ENCODE data around the gene RNF186.
"Not testable (repeated sequence)": the region's sequence is repeated elsewhere in the genome, so short reads cannot be mapped to it uniquely, and the experiment has no call there.

The RNF186 gene

DNA sequence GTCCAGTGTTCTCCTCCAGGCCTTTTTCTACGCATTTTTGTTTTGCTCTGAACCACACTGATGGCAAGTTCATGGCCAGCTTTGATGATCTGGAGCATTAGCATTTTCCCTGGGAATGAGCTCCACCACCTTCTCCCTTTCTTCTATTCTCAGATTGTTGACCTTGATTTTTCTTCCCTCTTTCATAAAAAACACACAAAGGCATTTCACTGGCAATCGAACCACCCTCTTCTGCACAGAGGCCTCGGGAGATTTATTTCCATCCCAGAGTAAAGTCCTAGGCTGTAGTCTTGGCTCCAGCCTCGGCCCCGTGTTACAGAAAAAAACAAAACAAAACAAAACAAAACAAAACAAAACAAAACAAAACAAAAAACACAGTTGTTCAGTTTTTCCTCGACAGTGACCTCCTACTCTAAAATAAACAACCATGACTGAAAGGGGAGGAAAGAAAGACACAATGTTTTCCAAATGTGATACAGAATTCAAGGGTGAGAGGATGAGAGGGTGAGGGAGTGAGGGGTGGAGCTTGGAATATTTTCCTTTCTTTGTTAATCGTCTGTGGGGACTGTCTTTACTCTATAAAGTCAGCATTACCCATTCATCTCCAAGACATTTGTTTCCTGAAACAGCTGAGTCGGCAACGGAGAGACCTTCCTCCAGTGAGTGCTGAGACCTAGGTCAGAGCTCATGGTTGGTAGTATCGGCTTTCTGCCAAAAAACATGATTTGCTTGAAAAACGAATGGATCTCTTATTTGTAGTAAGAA, 29.8 kb upstream of the RNF186 start:
- Mint-ChIP-seq H3K27ac (no peak overlapping the region), H3K36me3 (ENCODE audit: low read depth) (no peaks in the 10 kb centered on the region), H3K4me1 (ENCODE audit: low read depth) (no peaks in the 10 kb centered on the region), H3K27me3 (ENCODE audit: low read depth) (peaks cover 14% of the 10 kb centered on the region), H3K4me3 (no peak overlapping the region), H3K9me3 (no peaks in the 10 kb centered on the region)

DNA sequence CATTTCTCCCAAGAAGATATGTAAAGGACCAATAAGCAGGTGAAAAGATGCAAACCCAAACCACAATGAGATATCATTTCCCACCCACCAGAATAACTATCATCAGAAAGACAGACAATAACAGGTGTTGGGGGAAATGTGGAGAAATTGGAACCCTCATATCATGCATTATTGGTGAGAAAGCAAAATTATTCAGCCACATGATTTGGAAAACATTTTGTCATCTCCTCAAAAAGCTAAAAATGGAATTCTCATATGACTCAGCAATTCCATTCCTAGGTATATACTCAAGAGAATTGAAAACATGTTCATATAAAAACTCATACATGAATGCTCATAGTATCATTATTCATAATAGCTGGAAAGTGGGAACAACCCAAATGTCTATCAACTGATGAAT, 25.1 kb upstream of the RNF186 start:
- Mint-ChIP-seq H3K36me3 (ENCODE audit: low read depth) (no peaks in the 10 kb centered on the region), H3K9me3 (no peaks in the 10 kb centered on the region), H3K4me3 (no peak overlapping the region), H3K4me1 (ENCODE audit: low read depth) (no peaks in the 10 kb centered on the region), H3K27ac (no peak overlapping the region), H3K27me3 (ENCODE audit: low read depth) (peaks cover 18% of the 10 kb centered on the region)

DNA sequence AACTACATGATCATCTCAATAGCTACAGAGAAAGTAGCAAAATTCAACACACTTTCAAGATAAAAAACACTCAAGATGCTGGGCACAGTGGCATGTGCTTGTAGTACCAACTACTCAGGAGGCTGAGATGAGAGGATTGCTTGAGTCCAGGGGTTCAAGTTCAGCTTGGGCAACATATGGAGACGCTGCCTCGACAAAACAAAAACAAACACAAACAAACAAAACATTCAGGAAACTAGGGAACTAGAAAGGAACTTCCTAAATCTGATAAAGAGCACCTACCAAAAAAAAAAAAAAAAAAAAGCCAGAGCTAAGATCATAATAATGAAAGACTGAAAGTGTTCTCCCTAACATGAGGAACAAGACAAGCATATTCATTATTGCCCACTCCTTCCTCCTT, 22.8 kb upstream of the RNF186 start:
- H3K27ac Mint-ChIP-seq = no peak overlapping the region
- H3K9me3 Mint-ChIP-seq = no peaks in the 10 kb centered on the region
- no peaks in the 10 kb centered on the region for H3K4me1 Mint-ChIP-seq (ENCODE audit: low read depth)
- H3K4me3 Mint-ChIP-seq = no peak overlapping the region
- peaks cover 12% of the 10 kb centered on the region for H3K27me3 Mint-ChIP-seq (ENCODE audit: low read depth)
- H3K36me3 Mint-ChIP-seq (ENCODE audit: low read depth) = no peaks in the 10 kb centered on the region

DNA sequence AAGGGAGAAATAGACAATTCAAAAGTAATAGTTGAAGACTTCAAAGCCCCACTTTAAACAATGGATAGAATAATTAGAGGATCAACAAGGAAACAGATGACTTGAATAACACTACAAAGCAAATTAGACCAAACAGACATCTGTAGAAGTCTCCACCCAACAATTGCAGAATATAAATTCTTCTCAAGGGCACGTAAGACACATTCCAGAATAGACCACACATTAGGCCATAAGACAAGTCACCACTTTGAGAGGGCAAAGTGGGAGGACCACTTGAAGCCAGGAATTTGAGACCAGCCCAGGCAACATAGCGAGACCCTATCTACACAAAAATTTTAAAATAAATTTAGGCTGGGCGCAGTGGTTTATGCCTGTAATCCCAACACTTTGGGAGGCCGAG, 20.5 kb upstream of the RNF186 start:
- no peaks in the 10 kb centered on the region for H3K4me1 Mint-ChIP-seq (ENCODE audit: low read depth)
- no peak overlapping the region for H3K27ac Mint-ChIP-seq
- no peaks in the 10 kb centered on the region for H3K36me3 Mint-ChIP-seq (ENCODE audit: low read depth)
- peaks cover 21% of the 10 kb centered on the region for H3K27me3 Mint-ChIP-seq (ENCODE audit: low read depth)
- no peak overlapping the region for H3K4me3 Mint-ChIP-seq
- H3K9me3 Mint-ChIP-seq = no peaks in the 10 kb centered on the region

GRCh38 chr1:19831441-19831840, 16.4 kb upstream of the RNF186 start:
- no peak overlapping the region for H3K27ac Mint-ChIP-seq
- peaks cover 18% of the 10 kb centered on the region for H3K27me3 Mint-ChIP-seq (ENCODE audit: low read depth)
- H3K36me3 Mint-ChIP-seq (ENCODE audit: low read depth) = no peaks in the 10 kb centered on the region
- no peaks in the 10 kb centered on the region for H3K9me3 Mint-ChIP-seq
- H3K4me3 Mint-ChIP-seq = no peak overlapping the region
- H3K4me1 Mint-ChIP-seq (ENCODE audit: low read depth) = no peaks in the 10 kb centered on the region

DNA sequence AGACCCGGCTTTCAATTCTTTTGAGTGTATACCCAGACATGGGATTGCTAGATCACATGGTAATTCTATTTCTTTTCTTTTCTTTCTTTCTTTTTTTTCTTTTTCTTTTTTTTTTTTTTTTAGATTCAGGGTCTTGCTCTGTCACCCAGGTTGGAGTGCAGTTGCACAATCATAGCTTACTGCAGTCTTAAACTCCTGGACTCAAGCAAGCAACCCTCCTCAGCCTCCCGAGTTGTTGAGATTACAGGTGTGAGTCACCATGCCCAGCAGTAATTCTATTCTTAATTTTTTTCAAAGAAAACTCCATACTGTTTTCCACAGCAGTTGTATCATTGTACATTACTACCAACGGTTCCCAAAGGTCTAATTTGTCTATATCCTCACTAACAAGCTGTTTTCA, 13.5 kb upstream of the RNF186 start:
- no peak overlapping the region for H3K27ac Mint-ChIP-seq
- H3K9me3 Mint-ChIP-seq = no peaks in the 10 kb centered on the region
- H3K4me3 Mint-ChIP-seq = no peak overlapping the region
- H3K4me1 Mint-ChIP-seq (ENCODE audit: low read depth) = peaks cover 2% of the 10 kb centered on the region
- H3K27me3 Mint-ChIP-seq (ENCODE audit: low read depth) = peaks cover 18% of the 10 kb centered on the region
- no peaks in the 10 kb centered on the region for H3K36me3 Mint-ChIP-seq (ENCODE audit: low read depth)

- H3K4me1 Mint-ChIP-seq (ENCODE audit: low read depth) = peaks cover 2% of the 10 kb centered on the region
- peaks cover 7% of the 10 kb centered on the region for H3K27me3 Mint-ChIP-seq (ENCODE audit: low read depth)
- H3K4me3 Mint-ChIP-seq = no peak overlapping the region
- no peaks in the 10 kb centered on the region for H3K9me3 Mint-ChIP-seq
- H3K36me3 Mint-ChIP-seq (ENCODE audit: low read depth) = no peaks in the 10 kb centered on the region
- no peak overlapping the region for H3K27ac Mint-ChIP-seq
These were observed 10.2 kb upstream of the RNF186 start for GRCh38 chr1:19825298-19825697.

DNA sequence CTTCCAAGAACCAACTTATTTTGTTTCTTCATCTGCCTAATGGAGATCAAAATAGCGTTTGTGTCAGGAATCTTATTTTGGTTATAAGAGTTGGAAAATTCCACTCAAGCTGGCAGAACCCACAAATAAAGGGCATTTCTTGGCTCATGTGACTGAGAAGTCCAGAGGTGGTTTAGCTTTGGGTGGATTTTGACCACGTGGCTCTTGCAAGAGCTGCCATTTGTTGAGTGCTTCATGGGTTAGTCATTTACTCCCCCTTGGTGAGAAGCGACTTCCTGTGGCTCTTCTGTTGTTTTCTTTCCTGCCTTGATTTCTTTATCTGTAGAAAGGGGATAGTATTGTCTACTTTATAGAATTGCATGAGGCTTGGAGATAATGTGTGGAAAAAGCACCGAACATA, 9.5 kb upstream of the RNF186 start:
- H3K9me3 Mint-ChIP-seq = no peaks in the 10 kb centered on the region
- no peak overlapping the region for H3K27ac Mint-ChIP-seq
- H3K4me1 Mint-ChIP-seq (ENCODE audit: low read depth) = peaks cover 2% of the 10 kb centered on the region
- H3K4me3 Mint-ChIP-seq = no peak overlapping the region
- peaks cover 7% of the 10 kb centered on the region for H3K27me3 Mint-ChIP-seq (ENCODE audit: low read depth)
- H3K36me3 Mint-ChIP-seq (ENCODE audit: low read depth) = no peaks in the 10 kb centered on the region

- no peak overlapping the region for H3K27ac Mint-ChIP-seq
- H3K4me1 Mint-ChIP-seq (ENCODE audit: low read depth) = peaks cover 2% of the 10 kb centered on the region
- peaks cover 7% of the 10 kb centered on the region for H3K27me3 Mint-ChIP-seq (ENCODE audit: low read depth)
- H3K4me3 Mint-ChIP-seq = no peak overlapping the region
- no peaks in the 10 kb centered on the region for H3K36me3 Mint-ChIP-seq (ENCODE audit: low read depth)
- no peaks in the 10 kb centered on the region for H3K9me3 Mint-ChIP-seq
These were observed 9.0 kb upstream of the RNF186 start for GRCh38 chr1:19824036-19824435.

DNA sequence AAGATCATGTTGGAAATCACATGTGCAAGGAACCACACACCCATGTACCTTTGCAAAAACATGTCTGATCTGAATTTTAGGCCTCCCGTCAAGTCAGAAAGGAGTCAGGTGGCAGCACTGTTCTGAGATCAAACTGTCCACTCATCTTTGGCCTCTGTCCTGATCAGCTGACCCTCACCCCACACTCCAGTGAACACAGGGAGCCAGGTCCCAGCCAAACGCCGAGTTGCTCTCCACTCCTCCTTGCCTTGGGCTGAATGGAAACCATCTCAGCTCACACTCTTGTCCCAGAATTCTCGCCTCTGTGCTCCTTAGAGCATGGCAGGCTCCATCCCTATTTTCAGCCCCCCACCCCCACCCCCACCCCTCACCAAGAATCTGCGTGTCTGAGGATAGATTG, 4.6 kb upstream of the RNF186 start:
- peaks cover 1% of the 10 kb centered on the region for H3K4me1 Mint-ChIP-seq (ENCODE audit: low read depth)

GRCh38 chr1:19818324-19818723, 3.2 kb upstream of the RNF186 start:
- Mint-ChIP-seq H3K27me3 (ENCODE audit: low read depth) (peaks cover 9% of the 10 kb centered on the region), H3K4me3 (no peak overlapping the region), H3K27ac (no peak overlapping the region), H3K9me3 (no peaks in the 10 kb centered on the region), H3K36me3 (ENCODE audit: low read depth) (no peaks in the 10 kb centered on the region), H3K4me1 (ENCODE audit: low read depth) (no peaks in the 10 kb centered on the region)

More for the DNA sequence above, 4.6 kb upstream of the RNF186 start:
- Mint-ChIP-seq H3K27me3 (ENCODE audit: low read depth) (peaks cover 9% of the 10 kb centered on the region), H3K4me3 (no peak overlapping the region), H3K9me3 (no peaks in the 10 kb centered on the region), H3K27ac (no peak overlapping the region), H3K36me3 (ENCODE audit: low read depth) (no peaks in the 10 kb centered on the region)

- H3K27me3 Mint-ChIP-seq (ENCODE audit: low read depth) = peaks cover 9% of the 10 kb centered on the region
- H3K4me3 Mint-ChIP-seq = no peak overlapping the region
- H3K9me3 Mint-ChIP-seq = no peaks in the 10 kb centered on the region
- H3K36me3 Mint-ChIP-seq (ENCODE audit: low read depth) = no peaks in the 10 kb centered on the region
- H3K4me1 Mint-ChIP-seq (ENCODE audit: low read depth) = no peaks in the 10 kb centered on the region
- H3K27ac Mint-ChIP-seq = no peak overlapping the region
These were observed 2.1 kb upstream of the RNF186 start for GRCh38 chr1:19817160-19817559.

DNA sequence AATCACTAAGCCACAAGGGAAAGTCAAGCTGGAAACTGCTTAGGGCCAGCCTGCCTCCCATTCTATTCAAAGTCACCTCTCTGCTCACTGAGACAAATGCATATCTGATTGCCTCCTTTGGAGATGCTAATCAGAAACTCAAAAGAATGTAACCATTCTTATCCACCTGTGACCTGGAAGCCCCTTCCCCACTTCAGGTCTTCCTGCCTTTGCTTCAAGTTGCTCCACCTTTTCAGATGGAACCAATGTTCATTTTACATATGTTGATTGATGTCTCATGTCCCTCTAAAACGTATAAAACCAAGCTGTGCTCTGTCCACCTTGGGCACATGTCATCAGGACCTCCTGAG, 1.6 kb upstream of the RNF186 start:
- not testable (repeated sequence) for H3K36me3 Mint-ChIP-seq (ENCODE audit: low read depth); H3K9me3 Mint-ChIP-seq; H3K4me3 Mint-ChIP-seq; H3K4me1 Mint-ChIP-seq (ENCODE audit: low read depth); H3K27ac Mint-ChIP-seq; H3K27me3 Mint-ChIP-seq (ENCODE audit: low read depth)

- no peaks in the 10 kb centered on the region for H3K36me3 Mint-ChIP-seq (ENCODE audit: low read depth)
- no peak overlapping the region for H3K27ac Mint-ChIP-seq
- H3K4me1 Mint-ChIP-seq (ENCODE audit: low read depth) = no peaks in the 10 kb centered on the region
- no peak overlapping the region for H3K4me3 Mint-ChIP-seq
- H3K27me3 Mint-ChIP-seq (ENCODE audit: low read depth) = peaks cover 12% of the 10 kb centered on the region
- no peaks in the 10 kb centered on the region for H3K9me3 Mint-ChIP-seq
These were observed 986 bp upstream of the RNF186 start for GRCh38 chr1:19815801-19816736.

- Mint-ChIP-seq H3K27me3 (ENCODE audit: low read depth) (peaks cover 14% of the 10 kb centered on the region), H3K4me3 (no peak overlapping the region), H3K27ac (no peak overlapping the region), H3K4me1 (ENCODE audit: low read depth) (no peaks in the 10 kb centered on the region), H3K36me3 (ENCODE audit: low read depth) (no peaks in the 10 kb centered on the region), H3K9me3 (no peaks in the 10 kb centered on the region)
These were observed 830 bp downstream of the RNF186 start for GRCh38 chr1:19814244-19814661.

Measured in T-helper 1 cell treated with Interleukin-12 subunit alpha and Interleukin-12 subunit beta and Interleukin-4 antibody, amounts not matched to agents 30 μg/mL and 1 μg/mL, for 36 hours (primary cell).